Stimulated activated CD4-positive, alpha-beta T cell treated with anti-CD3 and anti-CD28 coated beads, Interleukin-12 subunit alpha, Interleukin-12 subunit beta, amount 100 ng/mL, for 24 hours (primary cell): ENCODE measurements around the gene ASXL3.

ENCODE experiments used
- DNase-seq, 2 experiments: peaks; one replicate each; pipeline ENCODE4 v3.0.0-alpha.2; 2020; ENCODE audit warnings: low read depth in 2 of 2

ASXL3 gene

DNA sequence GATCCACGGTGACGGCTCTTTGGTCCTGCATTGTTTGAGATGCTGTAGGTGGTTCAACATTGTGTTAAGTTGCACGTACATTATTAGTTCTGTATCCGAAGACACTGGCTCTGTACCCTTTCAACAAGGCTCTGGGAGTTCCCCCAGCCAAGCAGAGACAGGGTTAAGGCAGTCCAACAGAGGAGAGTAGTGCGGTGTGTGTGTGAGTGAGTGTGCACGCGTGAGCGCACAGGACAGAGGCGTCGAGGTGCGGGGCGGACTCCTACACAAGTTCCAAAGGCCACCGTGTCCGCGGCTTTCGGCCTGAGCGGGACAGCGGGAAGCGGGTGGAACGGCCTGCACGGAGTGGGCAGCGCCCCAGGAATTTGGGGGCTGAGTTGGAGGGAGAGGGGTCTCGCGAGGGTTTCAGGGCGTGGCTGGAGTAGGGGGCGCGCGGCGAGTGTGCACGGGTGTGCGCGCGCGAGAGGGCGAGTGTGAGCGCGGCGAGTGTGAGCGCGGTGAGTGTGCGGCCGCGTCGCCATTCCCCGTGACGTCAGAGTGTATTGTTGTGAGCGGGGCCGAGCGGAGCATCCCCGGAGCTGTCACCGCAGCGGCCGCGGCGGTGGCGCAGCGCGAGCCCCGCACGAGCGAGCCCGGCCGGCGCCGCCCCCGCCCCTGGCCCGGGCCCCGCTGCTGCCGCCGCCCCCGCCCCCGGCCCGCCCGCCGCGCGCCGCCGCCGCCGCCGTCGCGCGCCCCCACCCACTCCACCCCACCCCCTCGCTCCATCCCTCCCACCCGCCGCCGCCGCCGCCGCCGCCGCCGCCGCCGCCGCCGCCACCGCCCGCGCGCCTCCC is at the start of gene ASXL3:
TSS of gene ASXL3 (plus strand) at position 535 of the 833 bp plus-strand sequence. CDS start 413 bp downstream, outside the sequence.
- DNase-seq, result no peak

DNA sequence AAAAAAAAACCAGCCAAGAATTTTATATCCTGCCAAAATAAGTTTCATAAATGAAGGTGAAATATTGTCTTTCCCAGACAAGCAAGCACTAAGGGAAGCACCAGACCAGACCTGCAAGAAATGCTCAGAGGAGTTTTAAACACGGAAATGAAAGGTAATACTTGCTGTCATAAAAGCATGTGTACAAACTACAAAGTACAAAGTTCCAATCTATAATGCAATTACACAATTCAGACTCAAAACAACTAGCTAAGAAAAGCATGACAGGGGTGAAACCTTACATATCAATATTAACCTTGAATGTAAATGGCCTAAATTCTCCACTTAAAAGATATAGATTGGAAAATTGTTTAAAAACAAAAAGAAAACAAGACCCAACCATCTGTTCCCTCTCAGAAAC is 45.0 kb upstream of the ASXL3 start:
- DNase-seq, result no peak

DNA sequence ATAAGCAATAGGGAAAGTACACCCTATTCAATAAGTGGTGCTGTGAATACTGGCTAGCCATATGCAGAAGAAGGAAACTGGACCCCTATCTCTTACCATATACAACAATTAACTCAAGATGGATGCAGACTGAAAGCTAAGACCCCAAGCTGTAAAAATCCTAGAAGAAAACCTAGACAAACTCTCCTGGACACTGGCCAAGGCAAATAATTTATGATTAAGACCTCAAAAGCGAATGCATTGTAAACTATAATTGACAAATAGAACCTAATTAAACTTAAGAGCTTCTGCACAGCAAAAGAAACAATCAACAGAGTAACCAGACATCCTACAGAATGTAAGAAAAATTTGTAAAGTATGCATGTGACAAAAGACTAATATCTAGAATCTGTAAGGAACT is 41.1 kb upstream of the ASXL3 start:
- no peak for DNase-seq

DNA sequence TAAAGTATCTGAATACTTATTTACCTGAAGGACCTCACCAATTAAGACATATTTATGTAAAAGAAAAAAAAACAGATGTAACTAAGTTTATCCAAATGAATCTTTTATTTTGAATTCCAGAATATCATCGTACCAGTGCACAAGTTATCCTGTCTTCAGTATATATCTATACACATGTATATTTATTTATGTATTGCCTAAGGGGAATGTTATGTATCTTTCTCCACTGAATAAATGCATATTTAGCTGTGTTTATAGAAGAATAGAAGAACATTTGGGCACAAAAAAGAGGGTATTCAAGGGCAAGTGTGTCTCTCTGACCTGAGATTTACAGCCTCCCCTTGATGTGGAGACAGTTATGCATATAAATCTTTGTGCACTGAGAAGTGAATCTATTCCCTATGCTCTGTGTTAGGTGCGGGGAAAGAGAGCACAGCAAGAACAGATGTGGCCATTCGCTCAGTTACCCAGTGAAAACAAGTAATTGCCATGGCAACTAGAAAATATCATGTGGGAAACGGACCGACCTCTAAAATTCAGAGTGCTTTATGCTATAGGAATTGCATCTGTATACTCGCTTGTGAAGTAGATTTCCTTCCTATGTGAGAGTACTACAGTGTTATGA is 39.5 kb upstream of the ASXL3 start:
- no peak for DNase-seq

DNA sequence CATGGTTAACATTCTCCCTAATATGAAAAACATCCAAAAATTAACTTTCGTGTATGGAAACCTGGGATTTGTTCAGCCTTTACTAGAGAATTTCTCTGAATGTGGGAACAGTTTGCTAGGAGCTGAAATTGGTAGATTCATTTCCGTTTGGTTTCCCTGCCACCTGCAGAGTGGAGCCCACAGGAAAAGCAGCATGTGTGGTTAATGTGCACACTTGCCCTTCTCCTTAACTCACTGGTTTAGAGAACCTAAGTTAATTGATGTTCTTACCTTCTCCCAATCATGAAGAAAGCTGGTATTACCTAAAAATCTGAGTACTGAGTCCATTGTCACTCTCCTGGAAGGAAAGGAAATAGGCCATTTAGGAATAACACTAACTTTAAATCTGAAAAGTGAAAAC is 37.6 kb upstream of the ASXL3 start:
- no peak for DNase-seq

DNA sequence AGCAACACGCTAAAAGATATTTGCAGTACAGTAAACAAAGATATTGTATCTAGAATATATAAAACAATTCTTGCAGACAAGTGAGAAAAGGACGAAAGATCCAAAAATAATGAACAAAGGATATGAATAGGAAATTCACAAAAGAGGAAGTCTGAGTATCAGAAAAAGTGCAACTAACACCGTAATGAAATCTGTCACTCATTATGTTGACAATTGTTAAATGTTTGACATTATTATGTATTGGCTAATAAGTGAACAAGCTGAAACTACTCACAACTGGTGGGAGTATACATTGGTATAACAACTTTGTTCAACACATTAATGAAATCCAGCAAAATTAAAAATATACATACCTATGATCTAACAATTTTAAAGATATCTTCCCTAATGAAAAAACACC is 36.7 kb upstream of the ASXL3 start:
- DNase-seq, result no peak

DNA sequence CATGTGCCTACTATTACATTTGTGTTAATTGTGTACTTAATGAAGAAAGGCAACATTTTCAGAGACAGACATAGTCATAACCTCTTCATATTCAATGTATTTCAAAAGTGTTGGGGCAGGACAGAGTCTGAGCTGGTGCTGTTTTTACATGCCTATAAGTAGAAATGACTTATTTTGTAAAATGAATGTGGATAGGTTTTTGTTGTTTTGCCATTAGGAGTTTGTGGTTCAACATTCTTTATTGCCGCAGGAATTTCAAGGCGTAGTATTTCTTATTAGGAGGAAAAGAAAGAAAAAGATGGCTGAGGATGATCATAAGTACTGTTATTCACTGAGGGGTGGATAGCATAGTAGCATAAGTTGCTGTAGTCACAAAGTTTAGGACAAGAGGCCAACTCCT is 21.2 kb upstream of the ASXL3 start:
- no peak for DNase-seq

DNA sequence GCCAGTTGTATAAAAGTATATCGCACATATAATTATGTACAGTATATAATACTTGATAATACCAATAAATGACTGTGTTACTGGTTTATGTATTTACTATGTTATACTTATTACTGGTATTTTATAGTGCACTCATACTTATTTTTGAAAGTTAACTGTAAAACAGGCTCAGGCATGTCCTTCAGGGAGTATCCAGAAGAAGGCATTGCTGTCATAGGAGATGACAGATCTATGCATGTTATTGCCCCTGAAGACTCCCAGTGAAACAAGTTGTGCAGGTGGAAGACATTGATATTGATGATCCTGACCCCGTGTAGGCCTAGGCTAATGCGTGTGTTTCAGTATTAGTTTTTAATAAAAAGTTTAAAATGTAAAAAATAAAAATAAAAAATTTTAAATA is 20.3 kb upstream of the ASXL3 start:
- DNase-seq, result no peak

DNA sequence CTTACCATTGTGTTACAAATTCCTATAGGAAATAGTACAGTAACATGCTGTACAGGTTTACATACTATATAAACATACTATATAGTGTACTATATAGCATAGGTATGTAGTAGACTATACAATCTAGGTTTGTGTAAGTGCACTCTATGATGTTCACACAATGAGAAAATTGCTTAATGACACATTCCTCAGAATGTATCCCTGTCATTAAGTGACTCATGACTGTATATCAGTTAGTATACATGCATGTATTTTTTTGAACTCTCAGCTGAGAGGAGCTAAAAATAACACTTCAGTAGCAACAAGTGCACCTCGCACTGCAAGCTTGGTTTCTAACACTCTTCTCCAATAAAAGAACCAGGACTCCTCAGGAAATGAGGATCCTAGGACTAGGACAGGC is 19.5 kb upstream of the ASXL3 start:
- DNase-seq, result no peak

DNA sequence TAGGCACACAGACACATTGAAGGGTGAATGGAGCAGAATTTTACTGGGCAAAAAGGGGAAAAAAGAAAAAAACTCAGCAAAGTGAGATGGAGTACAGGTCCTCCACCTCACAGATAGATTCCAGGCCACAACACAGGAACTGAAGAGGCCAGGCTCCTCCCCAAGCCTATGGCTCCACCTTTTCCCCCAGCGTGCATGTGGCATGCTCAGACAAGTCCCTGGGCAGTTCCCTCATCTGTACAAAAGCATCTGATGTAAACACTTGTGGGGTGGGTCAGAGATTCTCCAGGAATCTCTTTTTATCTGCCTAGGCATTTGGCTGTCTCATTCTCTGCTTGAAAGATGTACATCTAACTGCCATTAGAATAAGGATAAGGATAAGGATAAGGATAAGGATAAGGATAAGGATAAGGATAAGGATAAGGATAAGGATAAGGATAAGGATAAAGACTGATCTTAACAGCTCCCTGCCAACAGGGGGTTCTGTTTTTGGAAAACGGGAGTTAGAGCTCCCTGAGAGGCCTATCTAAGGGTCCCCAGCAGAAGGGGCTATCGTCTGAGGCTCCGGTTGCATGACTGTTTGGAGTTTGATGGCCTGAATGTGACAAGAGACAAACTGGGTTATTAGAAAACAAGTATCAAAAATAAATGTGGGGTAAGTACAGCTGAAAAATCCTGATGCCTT is 17.2 kb upstream of the ASXL3 start:
- no peak for DNase-seq

DNA sequence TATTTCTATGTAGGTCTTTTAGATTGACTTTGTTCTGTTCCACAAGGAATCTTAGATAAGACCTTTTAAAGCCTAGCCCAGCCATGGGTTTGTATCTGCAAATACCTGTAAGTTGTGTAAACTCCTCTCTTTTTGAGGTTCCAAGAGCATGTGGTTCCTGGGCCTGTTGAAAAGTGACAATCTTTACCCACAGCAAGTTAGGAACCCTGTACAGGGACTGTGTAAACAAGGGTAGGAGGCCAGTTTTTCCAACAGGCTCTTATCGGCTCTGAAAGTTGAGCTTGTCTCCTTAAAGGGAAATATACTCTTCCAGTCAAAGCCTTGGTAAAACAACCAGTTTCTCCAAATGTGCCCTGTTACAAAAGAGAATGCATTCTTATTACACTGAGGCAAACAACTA is 15.3 kb upstream of the ASXL3 start:
- DNase-seq, result no peak

DNA sequence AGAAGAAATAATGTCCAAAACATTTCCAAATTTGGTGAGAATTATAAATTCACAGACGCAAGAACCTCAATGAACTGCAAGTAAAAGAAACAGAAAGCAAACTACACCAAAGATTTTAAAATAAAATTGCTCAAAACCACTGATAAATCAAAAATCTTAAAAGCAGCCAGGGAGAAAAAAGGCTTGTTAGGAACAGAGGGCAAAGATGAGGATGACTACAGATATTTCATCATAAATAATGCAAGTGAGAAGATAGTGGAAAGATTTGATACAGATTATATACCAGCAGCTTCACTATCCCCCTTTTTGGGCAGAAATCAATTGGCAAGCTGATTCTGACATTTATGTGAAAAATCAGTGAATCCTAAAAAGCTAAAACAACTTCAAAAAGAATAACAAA is 10.3 kb upstream of the ASXL3 start:
- no peak for DNase-seq

DNA sequence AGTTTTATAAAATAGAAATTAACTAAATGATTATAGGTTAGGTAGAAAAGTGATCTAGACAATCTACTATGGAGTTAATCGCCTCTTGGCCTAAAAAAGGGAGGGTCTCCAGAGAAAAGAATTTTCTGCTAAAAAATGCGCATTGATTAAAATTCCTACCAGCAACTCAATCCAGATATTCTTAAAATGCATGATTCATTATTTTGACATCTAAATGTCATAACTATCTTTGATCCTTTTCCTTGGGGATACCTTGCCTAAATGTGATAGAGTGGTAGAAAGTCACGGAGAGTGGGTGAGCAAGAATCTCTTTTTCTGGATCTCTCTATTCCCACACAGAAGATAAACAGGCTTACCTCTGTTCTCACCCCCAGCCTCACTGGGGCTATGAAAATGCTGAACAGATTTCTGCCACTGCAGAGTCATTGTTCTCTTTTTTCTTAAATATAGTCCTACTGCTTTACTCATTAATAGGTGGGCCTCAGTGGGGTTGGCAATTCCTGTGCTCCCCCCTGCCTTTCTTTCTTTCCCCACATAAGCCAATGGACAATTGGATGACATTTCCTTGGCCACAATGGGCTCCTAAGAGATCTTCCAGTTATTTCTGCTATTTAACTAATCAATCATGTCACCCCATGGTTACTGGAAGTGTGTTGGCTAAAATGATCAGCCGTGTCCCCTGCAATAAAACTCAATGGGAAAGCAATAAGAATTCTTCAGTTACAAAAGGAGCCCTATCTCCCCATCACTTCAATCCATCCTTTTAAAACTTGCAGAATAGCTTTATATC is 5.8 kb upstream of the ASXL3 start:
- DNase-seq, result no peak

DNA sequence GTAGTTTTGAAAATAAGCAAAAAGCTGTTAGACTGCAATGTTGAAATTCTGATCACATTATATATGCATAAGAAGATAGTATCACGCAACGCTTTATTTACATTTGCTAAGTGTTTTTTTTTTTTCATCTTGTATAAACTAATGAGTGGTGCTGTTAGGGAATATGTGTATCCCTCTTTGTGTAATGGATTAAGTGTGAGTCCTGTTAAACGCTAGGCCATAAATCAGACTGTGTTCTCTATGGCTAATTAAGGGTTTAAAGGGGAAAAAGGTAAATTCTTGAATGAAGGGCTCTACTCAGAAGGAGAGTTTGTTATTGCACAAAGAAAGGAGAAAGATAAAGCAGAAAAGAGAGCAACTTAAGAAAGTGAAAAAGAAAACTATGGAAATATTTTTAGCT is 4.8 kb upstream of the ASXL3 start:
- DNase-seq, result no peak

DNA sequence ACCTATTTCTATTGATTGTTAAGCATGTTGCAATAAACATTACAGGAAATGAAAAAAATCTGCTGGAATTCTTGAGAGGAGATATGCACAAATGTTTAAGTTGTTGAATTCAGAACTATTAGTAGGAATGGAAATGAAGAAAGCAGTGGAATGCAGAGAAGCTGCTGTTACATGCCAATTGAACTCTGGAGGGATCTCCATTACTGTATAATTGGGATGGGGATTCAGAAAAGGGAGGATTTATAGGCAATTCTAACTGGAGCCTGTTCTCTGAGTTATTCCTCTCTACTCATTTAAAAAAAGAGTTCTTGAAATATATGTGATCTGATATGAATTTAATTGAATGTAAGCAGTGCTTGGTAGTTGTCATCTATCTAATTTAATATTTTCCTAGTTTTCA is 2.6 kb upstream of the ASXL3 start:
- no peak for DNase-seq

DNA sequence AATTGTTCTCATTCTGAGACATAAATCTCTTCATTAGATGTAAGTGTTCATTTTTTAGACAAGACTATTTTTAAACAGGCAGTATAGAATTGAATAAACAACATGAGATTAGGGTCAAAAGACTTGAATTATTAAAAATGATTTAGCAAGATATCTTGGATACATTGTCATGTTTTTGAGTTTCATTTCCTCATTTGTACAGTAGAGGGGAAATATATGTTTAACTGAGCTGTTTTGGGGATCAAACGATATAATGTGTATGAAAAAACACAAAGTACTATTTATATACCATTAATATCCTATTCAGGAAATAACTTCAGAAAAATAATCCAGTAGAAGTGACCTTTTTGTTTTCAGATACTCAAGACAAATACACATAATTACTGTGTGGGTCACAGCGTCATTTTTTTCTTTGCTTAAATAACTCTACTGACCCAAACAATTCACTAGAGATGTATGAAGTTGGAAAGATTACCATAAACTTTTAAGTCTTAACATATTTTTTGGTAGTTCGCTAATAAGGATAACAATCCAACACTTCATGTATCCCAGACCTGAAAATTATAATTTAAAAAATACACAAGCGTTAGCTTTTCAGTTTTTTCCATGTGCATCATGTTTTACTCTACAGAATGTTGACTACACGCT is 896 bp upstream of the ASXL3 start:
- no peak for DNase-seq

DNA sequence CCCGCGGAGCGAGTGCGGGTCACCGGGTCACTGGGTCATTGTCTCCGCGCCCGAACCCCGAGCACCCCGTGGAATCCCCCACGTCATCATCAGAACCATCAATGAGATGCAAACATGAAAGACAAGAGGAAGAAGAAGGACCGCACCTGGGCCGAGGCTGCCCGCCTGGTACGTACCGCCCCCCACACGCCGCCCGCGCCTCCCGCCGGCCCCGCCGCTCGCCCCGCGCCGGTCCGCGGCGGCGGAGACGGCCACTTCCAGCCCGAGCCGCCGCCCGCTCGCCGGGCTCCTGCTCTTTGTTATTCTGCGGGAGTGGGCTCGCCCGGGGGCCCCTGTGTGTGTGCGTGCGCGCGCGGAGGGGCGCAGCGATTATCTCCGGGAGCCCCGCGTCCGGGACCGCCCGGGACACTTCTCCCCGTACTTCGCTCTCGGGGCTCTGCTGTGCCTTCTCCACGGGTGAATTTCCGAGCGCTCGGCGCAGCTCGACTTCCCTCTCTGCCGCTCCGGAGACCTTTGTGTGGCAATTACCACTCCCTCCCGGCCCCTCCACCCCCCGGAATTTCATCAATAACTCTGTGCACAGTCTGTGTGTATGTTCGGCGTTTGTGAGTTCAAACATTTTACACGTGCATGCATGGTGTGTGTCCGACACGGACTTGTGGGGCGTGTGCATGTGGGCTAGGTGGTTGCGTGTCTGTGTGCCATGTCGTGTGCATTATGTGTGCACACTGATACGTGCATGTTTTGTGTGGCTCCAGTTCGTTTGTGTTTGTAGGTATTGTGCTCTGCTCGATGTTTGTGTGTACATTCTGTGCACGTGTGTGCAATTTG is 714 bp downstream of the ASXL3 start:
- no peak for DNase-seq

DNA sequence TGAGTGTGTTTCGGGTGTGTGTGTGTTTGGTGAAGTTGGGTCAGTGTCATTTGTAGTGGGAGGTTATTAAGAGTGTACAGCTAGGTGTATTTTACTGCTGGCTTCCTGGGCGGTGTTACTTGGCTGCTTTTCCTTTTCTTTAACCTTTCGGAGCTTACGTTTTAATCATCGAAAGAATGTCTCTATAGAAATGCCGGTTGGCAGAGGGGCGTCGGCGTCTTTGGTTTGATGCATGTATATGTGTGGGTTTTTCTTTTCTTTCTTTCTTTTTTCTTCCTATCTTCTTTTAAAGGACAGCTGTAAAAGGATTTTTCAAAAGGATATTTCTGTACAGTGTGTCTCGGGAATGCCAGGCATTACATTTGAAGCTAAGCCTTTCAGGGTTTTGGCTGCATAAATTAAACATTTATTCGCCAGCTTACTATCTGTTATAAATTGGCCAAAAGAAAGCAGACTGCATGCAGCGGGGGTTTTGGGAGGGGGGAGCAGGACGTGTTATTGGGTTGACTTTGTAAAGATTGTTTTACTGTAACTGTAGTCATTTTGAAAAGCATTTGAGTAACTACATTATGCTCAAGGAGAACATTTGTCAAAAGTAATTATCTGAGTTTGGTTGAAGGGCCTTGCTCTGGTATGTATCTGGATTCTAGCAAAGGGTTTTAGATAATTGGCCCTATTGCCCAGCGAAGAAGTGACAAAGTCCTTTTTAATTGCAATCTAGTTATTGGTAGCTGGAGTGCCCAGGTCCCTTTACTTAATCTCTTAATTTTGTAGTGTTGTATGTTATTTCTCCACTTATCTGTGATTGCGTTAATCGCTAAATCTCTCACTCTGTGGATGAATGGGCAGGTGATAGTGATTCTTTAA is 1.6 kb downstream of the ASXL3 start:
- DNase-seq, result no peak

DNA sequence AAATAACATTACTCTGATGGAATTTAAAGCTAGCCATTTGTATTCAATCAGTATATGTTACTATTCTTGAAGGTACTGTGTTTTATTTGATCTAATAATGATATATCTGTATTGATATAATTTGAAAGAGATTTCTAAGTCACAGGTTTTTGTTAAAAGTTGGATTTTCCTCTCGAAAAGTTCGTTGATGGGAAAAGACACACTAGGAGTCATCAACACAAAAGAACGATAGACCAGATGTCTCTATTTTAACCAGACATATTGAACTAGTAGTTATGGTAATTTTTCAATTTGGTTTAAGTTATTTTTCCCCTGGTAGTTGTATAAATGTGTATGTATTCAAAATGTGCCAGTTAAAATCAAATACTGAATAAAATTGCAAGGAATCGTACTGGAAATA is 2.5 kb downstream of the ASXL3 start:
- DNase-seq, result no peak

DNA sequence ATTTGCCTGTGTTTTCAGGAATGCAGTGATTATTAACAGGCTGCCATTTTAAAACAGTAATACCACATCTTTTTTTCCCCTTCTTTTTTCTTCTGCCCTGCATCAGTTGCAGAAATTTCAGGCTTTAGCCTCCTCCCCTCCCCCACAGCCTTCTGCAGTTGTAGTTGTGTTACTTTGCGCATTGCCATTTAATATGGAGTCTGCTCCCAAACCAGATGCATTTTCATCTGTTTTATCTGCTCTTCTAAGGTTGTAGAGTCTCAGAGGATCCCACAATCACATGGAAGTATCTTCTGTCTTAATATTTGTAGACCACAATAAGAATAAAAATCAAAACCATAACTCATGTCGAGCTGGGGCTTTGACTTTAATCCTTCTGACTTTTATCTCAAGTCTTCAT is 3.8 kb downstream of the ASXL3 start:
- no peak for DNase-seq
